ENCODE data around the gene MCM6.

The MCM6 gene

DNA sequence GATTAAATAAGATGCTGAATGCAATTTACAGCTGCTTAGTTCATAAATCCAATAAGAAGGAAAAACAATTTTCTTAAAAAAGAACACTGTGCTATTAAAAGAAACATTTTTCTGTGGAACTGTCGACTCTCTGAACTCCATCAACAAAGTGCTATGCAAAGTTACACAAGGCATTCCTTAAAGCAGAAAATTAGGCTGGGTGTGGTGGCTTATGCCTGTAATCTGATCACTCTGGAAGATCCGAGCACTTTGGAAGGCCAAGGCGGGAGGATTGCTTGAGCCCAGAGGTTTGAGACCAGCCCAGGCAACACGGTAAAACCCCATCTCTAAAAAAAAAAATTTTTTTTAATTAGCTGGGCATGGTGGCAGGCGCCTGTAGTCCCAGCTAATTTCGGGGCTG, 13.0 kb downstream of the MCM6 start:
- no peak for DNase-seq (ENCODE audit: low read depth)

DNA sequence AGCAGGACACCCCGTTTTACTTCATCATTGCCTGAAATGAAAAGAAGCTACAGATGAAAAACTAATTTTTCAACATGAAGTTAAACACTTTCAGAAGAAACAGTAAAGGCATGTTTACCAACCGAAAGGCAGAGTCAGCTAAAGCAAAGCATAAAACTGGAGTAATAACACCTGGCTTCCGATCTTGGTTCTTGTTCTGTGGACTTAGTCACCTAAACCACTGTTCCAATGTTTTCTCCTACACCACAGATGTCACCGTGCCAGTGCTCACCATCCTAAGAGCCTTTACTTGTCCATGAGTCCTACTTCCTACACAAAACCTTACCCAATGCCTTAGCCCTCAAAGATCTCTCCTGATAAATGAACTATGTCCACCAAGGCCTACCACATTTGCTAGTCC, 13.5 kb downstream of the MCM6 start:
- DNase-seq (ENCODE audit: low read depth) = no peak

DNA sequence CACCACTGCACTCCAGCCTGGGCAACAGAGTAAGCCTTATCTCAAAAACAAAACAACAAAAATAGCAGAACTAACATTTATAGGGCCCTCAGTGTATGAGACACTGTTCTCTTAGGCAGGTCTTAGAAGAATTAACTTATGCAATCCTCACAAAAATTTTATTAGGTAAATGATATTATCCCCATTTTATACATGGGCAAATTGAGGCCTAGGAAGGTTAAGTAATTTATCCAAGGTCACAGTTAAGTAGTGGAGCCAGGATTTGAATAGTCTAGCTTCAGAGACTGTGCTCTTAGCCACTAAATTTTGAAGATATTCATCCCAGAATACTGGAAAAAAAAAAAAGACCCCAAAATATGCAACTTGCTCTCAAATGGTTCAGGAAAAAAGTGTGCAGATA, 22.8 kb downstream of the MCM6 start:
- DNase-seq (ENCODE audit: low read depth) = no peak

DNA sequence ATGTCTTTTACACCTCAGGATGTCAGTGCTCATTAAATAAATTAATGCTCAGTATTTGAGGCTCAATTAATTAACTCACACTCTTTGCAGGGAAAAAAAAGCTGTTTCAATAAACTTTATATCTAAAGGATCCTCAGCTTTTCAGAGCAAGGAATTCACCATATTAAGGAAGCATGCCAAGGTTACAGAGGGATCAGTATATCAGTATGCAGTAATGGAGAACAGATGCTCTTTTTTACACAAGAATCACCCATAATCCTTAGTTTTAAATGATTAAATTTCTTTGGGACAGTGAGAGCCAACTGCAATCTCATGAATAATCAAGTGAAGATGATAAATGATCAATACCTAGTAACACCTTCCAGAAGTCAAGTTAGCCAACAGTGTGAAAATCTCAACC, 24.4 kb downstream of the MCM6 start:
- no peak for DNase-seq (ENCODE audit: low read depth)

DNA sequence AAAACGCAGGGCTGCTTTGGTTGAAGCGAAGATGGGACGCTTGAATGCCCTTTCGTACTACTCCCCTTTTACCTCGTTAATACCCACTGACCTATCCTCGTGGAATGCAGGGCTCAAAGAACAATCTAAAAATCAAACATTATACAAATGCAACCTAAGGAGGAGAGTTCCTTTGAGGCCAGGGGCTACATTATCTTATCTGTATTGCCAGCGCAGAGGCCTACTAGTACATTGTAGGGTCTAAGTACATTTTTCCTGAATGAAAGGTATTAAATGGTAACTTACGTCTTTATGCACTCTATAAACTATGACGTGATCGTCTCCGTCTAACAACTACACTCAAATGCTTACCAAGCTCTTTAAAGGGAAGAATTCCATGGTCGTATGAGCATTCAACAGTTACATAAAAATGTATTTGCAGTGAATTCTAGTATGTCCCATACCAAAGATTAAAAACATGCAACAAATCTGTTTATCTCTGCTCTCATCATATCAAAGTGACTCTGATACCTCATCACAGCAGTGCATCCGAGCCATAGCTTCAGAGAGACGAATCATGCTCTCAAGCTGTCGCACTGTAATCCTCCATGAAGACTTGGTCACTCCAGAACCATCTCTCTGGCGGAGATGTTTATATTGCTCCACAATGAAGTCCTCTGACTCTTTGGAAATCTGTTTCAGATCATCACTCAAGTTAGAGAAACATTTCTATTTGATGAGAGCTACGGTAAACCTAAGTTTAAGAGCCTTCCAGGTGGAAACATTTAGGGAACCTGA, 25.2 kb downstream of the MCM6 start:
- peak; percentile 6 for DNase-seq (ENCODE audit: low read depth)

DNA sequence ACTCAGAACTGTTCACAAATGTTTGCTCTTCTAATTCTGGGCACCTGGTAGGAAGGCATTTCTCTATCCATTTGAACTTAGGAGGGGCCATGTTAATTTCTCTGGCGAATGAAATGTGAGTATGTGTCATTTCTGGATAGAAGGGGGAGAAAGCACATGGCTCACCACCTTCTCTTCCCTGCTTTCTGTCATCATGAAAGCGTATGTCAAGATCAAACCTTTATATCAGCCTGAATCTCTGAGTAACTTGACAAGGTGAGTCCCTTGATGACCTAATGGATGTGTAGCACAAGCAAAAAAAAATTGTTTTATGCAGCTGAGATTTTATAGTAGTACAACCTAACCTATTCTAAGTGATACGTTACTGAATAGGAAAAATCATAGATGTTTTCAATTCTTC, 27.2 kb downstream of the MCM6 start:
- no peak for DNase-seq (ENCODE audit: low read depth)

DNA sequence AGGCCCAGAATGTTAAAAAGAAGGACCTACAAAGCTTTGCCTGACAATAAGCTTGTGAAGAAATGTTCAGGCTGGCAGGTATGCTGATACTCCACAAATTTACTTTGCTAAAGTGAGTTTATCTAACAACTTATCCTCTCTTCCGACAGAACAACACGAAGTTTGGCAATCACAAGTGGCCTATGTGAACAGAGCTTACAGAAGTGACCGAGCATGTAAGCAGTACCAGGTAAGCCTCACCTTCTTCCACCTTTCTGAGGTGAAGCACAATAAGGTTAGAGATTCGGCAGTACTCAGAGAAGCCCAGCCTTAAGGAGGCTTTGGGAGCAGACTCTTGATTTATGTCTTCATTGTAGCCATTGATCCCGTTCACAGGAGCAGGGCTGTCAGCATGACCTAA, 30.2 kb downstream of the MCM6 start:
- DNase-seq (ENCODE audit: low read depth) = no peak

DNA sequence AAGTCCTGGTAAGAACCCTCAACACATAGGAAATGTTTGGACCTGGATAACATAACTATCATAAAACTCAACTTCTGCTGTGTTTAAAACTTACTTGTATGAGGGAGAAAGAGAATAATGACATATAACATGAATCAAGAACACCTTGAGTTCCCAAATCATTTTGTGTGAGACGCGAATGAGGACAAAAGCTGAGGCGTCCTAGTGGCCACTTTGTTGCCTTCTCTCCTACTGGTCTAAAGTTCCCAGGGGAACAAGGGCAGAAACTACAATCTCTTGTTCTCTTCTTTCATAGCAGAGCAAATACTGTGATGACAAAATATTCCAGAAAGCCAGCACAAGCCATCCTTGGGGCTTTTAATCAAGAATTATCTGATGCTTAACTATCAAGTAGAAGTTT, 31.0 kb downstream of the MCM6 start:
- no peak for DNase-seq (ENCODE audit: low read depth)

DNA sequence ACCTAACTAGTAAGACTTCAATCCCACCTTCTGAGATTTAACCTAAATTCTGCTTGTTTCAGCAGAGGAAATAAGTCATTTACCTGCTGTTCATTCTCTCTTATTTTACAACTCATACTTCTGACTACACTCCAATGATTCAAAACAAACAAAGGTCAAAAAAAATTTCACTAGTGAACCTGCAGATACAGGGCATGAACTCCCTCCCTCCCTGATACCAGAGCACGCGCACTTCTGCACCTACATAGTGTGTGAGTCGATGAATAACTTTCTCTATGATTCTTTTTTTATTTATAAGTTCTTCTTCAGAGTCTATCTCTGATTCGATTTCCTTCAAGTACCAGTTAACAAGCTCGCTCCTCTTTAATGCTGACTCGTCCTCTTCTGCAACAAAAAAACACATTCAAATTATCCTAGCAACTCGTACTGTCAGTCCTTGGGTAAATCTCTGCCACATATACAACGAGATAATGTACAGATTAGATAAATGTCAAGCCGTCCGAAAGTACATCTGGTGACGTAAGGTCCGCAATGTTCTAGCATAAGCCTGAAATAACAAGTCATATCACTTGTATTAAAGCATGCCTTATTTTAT, 31.8 kb downstream of the MCM6 start:
- DNase-seq (ENCODE audit: low read depth) = peak; percentile 32

DNA sequence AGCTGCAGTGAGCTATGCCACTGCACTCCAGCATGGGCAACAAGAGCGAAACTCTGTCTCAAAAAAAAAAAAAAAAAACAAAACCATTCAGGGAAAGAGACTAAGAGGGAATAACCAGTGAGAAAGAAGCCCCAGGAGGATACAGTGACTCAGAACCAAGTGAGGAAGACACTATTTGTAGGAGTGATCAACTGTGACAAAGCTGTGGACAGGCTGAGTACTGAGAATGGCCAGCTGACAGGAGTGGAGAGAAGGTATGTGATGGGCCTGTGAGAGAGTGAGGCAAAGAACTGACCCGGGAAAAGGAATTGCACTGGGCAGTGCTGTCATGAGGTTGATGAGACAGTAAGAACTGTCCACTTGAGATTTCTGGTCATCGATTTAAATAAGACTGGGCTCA, 32.6 kb downstream of the MCM6 start:
- DNase-seq (ENCODE audit: low read depth) = peak; percentile 5

DNA sequence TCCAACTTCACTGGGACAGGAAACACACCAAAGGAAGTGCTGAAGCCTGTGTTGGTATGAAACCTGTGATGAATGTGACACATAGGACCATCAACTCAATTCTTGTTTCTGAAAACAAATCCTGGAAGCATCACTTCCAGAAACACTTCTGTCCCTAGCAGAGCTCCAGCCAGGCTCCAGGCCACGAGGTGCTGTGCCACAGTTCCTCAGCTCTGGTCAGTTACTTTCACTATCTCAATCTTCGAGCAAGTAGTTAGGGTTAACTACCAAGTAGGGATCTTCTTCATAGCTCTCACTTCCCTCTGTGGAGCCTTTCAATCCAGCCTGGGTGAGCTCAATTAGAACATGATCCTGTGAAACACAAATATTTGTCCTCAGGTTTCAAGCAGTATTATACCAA, 35.6 kb downstream of the MCM6 start:
- DNase-seq (ENCODE audit: low read depth) = no peak

DNA sequence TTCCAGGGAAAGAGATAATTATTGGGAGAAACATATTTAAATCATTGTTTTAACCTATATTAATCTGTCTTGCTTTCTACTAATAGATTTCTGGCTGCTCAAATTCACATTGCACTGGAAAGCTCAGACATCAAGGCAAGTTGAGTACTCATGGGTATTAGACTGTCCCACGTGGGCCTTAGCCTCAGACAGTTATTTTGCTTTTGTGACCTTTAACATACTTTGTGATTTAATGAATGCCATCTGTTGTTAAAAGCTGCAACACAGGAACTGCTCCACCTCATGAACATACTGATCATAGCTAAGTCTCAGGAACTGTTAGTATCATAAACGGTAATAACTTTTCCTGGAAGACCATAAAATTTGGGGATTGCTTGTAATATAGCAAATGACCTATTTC, 36.5 kb downstream of the MCM6 start:
- DNase-seq (ENCODE audit: low read depth) = no peak

DNA sequence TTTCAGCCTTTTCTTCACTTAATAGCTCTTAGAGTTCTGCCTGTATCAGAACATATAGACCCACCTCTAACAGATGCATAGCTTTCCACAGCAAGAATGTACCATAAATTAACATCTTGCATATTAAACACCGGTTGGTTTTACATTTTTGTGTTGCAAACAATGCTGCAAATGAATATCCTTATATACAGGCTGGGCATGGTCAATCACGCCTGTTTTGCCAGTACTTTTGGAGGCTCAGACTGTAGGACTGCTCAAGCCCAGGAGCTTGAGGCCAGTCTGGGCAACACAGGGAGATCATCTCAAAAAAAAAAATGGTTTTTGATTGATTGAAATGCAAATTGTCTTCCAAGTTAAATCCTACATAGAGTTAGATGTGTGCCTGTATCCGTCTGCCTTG, 37.7 kb downstream of the MCM6 start:
- DNase-seq (ENCODE audit: low read depth) = no peak

DNA sequence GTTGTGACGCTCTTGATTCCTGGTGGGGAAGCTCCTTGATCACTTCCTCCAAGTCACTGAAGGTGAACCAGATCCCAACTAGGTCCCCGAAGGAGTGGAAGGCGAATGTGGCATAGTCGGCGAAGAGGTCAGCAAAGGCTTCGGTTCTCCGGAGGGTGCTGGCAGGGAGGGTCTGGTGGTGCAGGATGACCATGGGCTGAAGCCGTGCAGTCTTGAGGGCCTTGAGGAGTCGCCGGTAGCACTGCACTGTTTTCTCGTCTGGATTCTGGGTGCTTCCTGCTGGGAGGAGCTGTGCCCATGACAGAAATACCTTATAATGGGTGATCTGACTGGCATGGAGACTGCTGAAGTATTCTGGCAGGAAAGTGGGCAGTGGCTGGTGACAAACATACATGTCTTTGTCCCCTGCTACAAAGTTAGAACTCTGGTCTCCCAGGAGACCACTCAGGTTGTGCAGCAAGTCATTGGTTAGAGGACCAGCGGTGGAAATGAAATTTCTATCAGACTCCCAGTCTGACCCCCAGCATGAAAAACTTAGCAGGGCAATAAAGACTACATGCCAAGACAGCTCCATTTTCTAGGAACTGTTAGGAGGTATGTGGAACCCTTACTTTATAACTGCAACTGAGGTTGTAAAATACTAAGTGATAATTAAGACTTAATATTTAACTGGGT, 39.5 kb downstream of the MCM6 start, which contains the start of gene LCT:
LCT (minus strand) TSS at position 589 of the 675 bp plus-strand sequence; CDS start at position 574, 15 bp downstream.
- DNase-seq (ENCODE audit: low read depth) = no peak

DNA sequence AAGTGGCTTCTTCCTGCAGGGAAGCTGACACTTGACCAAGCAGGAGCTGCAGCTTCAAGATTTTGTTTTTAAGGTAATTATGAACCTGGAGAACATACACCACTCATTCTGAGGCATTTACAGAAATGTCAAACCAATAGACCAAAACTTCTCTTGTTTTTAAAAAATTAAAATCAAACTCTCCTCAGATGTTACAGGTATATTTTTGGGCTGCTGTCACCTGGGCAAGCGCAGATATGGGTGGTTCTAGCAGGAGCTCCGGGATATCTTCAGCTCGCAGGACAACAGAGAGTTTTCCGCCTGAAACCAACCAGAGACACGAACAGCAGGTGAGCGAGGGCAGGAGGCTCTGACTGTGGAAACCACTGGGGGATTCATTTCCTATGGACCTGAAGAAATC, 43.4 kb downstream of the MCM6 start:
- no peak for DNase-seq (ENCODE audit: low read depth)

DNA sequence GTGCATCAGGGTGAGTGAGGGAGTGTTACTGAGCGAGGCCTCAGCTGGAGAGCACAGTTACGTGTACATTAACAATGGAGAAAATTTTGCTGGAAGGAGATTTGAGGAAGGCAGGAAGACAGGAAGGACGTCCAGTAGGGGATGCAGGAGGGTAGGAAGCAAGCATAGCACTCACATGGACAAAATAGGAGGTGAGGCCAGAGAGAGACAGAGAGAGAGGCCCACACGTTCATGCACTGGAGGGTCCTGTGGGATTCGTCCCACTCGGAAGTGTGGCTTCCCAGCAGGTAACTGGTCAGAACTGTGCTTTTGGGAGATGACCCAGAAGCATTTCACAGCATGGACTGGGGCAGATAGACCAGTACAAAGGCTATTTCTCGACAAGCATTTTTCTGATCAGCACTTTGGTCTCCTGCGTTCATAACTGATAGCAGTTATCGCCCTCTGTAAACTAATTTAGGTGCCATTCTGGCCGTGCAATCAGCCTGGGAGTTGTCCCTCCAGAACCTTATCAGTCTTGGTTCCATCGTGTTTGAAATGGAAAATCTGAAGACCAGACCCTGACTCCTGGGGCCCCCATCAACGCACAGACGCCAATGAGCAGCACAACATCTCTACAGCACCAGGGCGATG, 44.9 kb downstream of the MCM6 start:
- DNase-seq (ENCODE audit: low read depth) = no peak

DNA sequence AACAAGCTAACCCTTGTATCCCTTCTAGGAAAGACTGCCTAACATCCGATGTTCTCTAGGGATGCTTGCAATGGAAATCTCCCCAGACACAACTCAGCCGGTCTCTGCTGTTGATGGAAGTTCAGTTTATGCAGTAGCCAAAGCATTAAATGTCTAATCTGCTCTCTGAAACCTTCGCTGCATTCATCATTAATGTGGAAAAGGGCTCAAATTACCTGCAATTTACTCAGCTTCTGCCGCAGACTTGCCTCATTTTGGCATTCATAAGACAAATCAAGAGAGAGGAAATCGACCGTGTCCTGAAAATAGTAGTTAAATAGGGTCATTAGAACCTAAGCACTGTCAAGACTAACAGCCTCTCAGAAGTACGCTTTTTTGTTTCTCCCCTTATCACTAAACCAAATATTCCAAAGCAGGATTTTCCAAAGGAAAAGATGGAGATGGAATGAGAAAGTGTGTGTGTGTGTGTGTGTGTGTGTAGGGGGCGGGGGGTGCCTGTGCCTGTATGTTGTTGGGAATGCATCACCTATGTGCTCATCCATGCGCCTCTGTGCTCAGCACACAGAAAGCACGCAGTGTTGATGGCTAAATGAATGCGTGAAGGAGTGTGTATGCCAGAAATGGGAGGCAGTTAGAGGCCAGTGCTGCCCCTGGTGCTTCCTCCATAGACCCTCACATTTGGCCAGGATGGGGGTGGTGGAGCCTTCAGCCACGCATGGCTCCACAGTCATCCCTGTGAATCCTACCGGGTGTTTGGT, 46.7 kb downstream of the MCM6 start:
- DNase-seq (ENCODE audit: low read depth) = no peak

DNA sequence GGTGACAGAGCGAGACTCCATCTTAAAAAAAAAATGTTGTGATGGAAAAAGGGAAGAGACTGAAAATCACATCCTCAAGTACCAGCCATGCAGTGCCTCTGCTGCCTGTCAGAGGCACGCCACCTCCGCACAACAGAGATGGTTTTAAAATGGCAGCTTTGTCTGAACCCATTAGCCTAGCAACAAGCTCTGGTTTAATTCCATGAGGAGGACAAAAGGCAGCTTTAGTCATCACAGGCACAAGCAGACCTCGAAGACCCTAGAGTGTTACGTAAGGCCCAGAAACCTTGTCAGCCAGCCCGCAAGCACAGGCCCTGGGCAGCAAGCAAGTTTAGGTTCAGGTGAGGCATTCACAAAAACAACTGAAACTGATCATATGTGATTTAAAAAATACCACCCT, 49.7 kb downstream of the MCM6 start:
- no peak for DNase-seq (ENCODE audit: low read depth)

DNA sequence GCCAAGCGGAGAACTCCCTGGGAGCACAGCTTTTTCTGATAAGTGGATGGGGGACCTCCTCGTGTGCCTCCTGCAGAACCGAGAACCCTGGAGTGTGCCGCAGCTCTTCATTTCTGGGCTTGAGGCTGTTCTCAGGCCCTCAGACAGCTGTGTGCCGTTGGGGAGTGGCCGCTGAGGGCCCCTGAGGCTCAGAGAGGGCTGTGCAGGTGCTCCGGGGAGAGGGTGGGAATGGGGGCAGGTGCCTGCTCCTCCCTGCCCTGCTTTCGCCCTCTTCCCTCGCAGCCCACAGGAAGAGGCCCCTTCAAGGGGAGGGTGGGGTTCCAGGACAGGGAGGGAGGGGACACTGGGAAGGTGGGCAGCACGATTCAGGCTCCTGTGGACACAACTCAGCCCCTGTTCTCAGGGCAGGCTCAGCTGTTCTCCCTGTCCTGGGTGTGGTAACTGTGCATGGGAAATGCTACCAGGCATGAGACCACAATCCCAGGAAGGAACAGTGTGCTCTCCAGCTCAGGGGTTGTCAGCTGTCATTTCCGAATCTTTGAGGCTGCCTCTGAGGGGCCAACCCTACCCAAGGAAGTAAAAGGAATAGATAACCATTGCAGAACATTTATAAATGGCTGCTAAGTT, 50.6 kb downstream of the MCM6 start:
- no peak for DNase-seq (ENCODE audit: low read depth)

DNA sequence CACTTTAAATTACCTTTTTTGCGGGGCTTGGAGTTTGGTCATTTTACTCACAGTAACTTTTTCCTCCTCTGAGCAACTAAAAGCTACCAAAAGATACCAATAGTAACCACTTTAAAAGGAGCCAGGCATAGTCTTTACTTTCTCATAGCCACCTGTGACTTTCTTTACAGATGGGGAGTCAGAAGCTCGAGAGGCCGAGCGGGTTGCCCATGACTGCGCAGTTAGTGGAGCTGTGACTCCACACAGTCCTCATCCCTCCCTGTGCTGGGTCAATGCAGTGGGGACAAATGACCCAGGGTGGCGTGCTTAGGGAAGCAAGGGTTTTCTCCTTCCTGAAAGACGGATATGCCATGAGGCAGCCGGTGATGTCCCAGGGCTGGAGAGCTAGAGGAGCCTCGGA, 51.1 kb downstream of the MCM6 start:
- DNase-seq (ENCODE audit: low read depth) = no peak

DNA sequence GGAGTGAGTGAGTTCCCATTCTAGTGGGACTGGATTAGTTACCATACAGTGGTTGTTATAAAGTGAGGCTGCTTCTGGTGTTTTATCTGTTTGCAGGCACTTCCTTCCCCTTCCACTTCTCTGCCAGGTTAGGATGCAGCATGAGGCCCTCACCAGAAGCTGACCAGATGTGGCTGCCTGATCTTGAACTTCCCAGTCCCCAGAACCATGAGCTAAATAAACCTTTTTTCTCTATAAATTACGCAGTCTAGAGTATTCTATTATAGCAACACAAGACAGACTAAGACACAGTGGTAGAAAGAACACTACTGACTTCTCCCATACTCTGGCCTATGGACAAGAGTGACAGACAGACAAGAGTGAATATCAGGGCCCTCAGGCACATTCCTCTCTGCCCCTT, 53.4 kb downstream of the MCM6 start:
- DNase-seq (ENCODE audit: low read depth) = no peak

DNA sequence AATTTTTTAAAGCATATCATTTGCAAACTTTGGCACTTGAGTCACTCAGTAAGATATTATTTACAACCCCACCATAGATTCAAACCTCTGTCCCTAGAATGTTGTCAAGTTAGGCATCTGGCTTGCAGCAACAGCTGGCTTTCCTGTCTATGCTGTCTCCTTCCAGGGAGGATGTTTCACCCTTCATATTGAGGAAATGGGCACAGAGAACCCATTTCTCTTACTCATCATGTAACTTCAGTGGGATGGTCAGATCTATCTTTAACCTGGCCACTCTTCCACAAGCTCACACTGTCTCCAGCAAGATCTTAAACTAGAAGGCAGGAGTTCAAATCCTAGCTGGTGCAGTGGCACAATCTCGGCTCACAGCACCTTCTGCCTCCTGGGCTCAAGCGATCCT, 55.1 kb downstream of the MCM6 start:
- DNase-seq (ENCODE audit: low read depth) = no peak
